Measurements from ENCODE around the gene MAPK14. TPM values are rescaled to one million over a fixed set of nuclear protein-coding genes. Genes with fewer than 3 reads are reported as not detected.
A peak's percentile ranks its signal among the peaks of the same experiment; 100 is the strongest.
"Not testable (repeated sequence)": the region's sequence is repeated elsewhere in the genome, so short reads cannot be mapped to it uniquely, and the experiment has no call there.

The MAPK14 gene
- total RNA-seq, 4 donors from 2014 or later = 62.0 to 117 (median 86.2) TPM

- Histone ChIP-seq H3K4me3 (no peak overlapping the region), H3K36me3 (no peaks in the 10 kb centered on the region), H3K4me1 (peaks cover 0 to 8% of the 10 kb centered on the region in 2 donors), H3K9me3 (no peaks in the 10 kb centered on the region), H3K27me3 (no peaks in the 10 kb centered on the region), H3K27ac (peak overlapping the region; percentile 60 to 62)
- DNase-seq = no peak
- TF ChIP-seq CTCF (IDR thresholded peaks at IDR 0.05) (no peak), POLR2A (IDR thresholded peaks at IDR 0.05) (no peak)
- intact Hi-C loops (cut with DNase I; ENCODE audit: low total_unique reads) = no loop called here
These were observed 50.6 kb downstream of the MAPK14 start for GRCh38 chr6:36078159-36078558.

- intact Hi-C loops (cut with DNase I; ENCODE audit: low total_unique reads) = no loop called here
- Histone ChIP-seq H3K4me1 (peaks cover 0 to 8% of the 10 kb centered on the region in 2 donors), H3K4me3 (no peak overlapping the region), H3K27ac (peak overlapping the region; percentile 4 to 60), H3K36me3 (no peaks in the 10 kb centered on the region), H3K27me3 (no peaks in the 10 kb centered on the region), H3K9me3 (no peaks in the 10 kb centered on the region)
- TF ChIP-seq CTCF (IDR thresholded peaks at IDR 0.05) (no peak), POLR2A (IDR thresholded peaks at IDR 0.05) (no peak)
- DNase-seq = no peak
These were observed 52.0 kb downstream of the MAPK14 start for GRCh38 chr6:36079601-36080000.

- H3K36me3 ChIP-seq = no peaks in the 10 kb centered on the region
- H3K27ac ChIP-seq = no peak overlapping the region
- intact Hi-C loops (cut with DNase I; ENCODE audit: low total_unique reads) = no loop called here
- H3K9me3 ChIP-seq = no peaks in the 10 kb centered on the region
- H3K27me3 ChIP-seq = no peaks in the 10 kb centered on the region
- no peak for DNase-seq
- H3K4me3 ChIP-seq = no peak overlapping the region
- TF ChIP-seq CTCF (IDR thresholded peaks at IDR 0.05) (no peak), POLR2A (IDR thresholded peaks at IDR 0.05) (no peak)
- H3K4me1 ChIP-seq = peaks cover 0 to 6% of the 10 kb centered on the region in 2 donors
These were observed 54.7 kb downstream of the MAPK14 start for GRCh38 chr6:36082318-36082717.

- intact Hi-C loops (cut with DNase I; ENCODE audit: low total_unique reads) = no loop called here
- no peaks in the 10 kb centered on the region for H3K4me1 ChIP-seq
- TF ChIP-seq CTCF (IDR thresholded peaks at IDR 0.05) (no peak), POLR2A (IDR thresholded peaks at IDR 0.05) (no peak)
- peak overlapping the region in 1 of 2 donors; percentile 33 for H3K27ac ChIP-seq
- no peaks in the 10 kb centered on the region for H3K9me3 ChIP-seq
- H3K36me3 ChIP-seq = no peaks in the 10 kb centered on the region
- no peak for DNase-seq
- no peak overlapping the region for H3K4me3 ChIP-seq
- H3K27me3 ChIP-seq = no peaks in the 10 kb centered on the region
These were observed 55.8 kb downstream of the MAPK14 start for GRCh38 chr6:36083446-36083845.

- H3K4me3 ChIP-seq; H3K4me1 ChIP-seq; H3K9me3 ChIP-seq; H3K27me3 ChIP-seq; H3K36me3 ChIP-seq; DNase-seq; H3K27ac ChIP-seq; intact Hi-C loops (cut with DNase I; ENCODE audit: low total_unique reads): not testable (repeated sequence)
These were observed 60.6 kb downstream of the MAPK14 start for GRCh38 chr6:36088204-36088603.

GRCh38 chr6:36089048-36089447 lies 61.4 kb downstream of the MAPK14 start:
- Histone ChIP-seq H3K36me3 (no peaks in the 10 kb centered on the region), H3K27ac (no peak overlapping the region), H3K4me3 (no peak overlapping the region), H3K27me3 (no peaks in the 10 kb centered on the region), H3K4me1 (no peaks in the 10 kb centered on the region), H3K9me3 (no peaks in the 10 kb centered on the region)
- intact Hi-C loops (cut with DNase I; ENCODE audit: low total_unique reads) = no loop called here
- no peak for TF ChIP-seq CTCF (IDR thresholded peaks at IDR 0.05)
- TF ChIP-seq POLR2A (IDR thresholded peaks at IDR 0.05) = no peak
- no peak for DNase-seq
